A673 (cell line): Measurements from ENCODE around the gene COL8A1. TPM values are rescaled to one million over a fixed set of nuclear protein-coding genes. Genes with fewer than 3 reads are reported as not detected.
A peak's percentile ranks its signal among the peaks of the same experiment; 100 is the strongest.

Source experiments
- BruUV-seq: library from RNA; stranded (reverse); fragments of 400-500 nt; replicated peaks from 2 replicates; lab custom pipeline; 2021; lab: Mats Ljungman, UMichigan
- CTCF ChIA-PET: fragments of 300-600 bp; sonication (Branson Sonifier 250); formaldehyde crosslinking; loops from one replicate; lab custom pipeline; 2022; ENCODE audit warnings: antibody characterized with exemption; lab: Charles Lee
- POLR2A ChIA-PET: fragments of 300-600 bp; sonication (Branson Sonifier 250); formaldehyde crosslinking; loops from one replicate; lab custom pipeline; 2022; ENCODE audit warnings: antibody characterized with exemption; ENCODE audit not compliant: low non-redundant PET; lab: Charles Lee
- DNase-seq: peaks from one replicate; pipeline ENCODE4 v3.0.0-alpha.2; 2015; ENCODE audit warnings: low spot score
- H3K27ac ChIP-seq: fragments of 200-600 bp; sonication (generic); 2 replicates; pipeline ENCODE4 v1.5.1; 2016; ENCODE audit warnings: mixed run types, low read depth, mild to moderate bottlenecking, mixed read lengths, antibody characterized with exemption, low read length; ENCODE audit not compliant: poor library complexity, severe bottlenecking
- H3K27me3 ChIP-seq: fragments of 200-600 bp; sonication (generic); replicated peaks from 2 replicates; pipeline ENCODE4 v1.6.1; 2017; ENCODE audit warnings: mixed run types, low read depth, mild to moderate bottlenecking, mixed read lengths, antibody characterized with exemption, low read length; ENCODE audit not compliant: insufficient read depth, poor library complexity
- H3K36me3 ChIP-seq: fragments of 200-600 bp; sonication (generic); 2 replicates; pipeline ENCODE4 v1.6.1; 2016; ENCODE audit warnings: mixed run types, mild to moderate bottlenecking, mixed read lengths, antibody characterized with exemption, low read length; ENCODE audit not compliant: insufficient read depth, poor library complexity, severe bottlenecking
- H3K4me1 ChIP-seq: fragments of 200-600 bp; sonication (generic); 2 replicates; pipeline ENCODE4 v1.6.1; 2017; ENCODE audit warnings: mixed run types, mild to moderate bottlenecking, mixed read lengths, antibody characterized with exemption, low read length; ENCODE audit not compliant: insufficient read depth, poor library complexity, severe bottlenecking
- H3K4me3 ChIP-seq: fragments of 200-600 bp; sonication (generic); 2 replicates; pipeline ENCODE4 v1.5.1; 2016; ENCODE audit warnings: low read depth, mixed run types, mild to moderate bottlenecking, mixed read lengths, low read length; ENCODE audit not compliant: poor library complexity, severe bottlenecking
- H3K9me3 ChIP-seq: fragments of 200-600 bp; sonication (generic); 2 replicates; pipeline ENCODE4 v1.6.1; 2016; ENCODE audit warnings: mixed run types, low read depth, mild to moderate bottlenecking, mixed read lengths, antibody characterized with exemption, low read length; ENCODE audit not compliant: poor library complexity, severe bottlenecking
- CTCF ChIP-seq: fragments of 300-800, 200-600 bp; sonication (generic); conservative IDR thresholded peaks from 2 replicates; pipeline ENCODE4 v1.5.1; 2017; ENCODE audit warnings: low read depth, mild to moderate bottlenecking, antibody characterized with exemption, low read length, moderate library complexity, mixed read lengths
- EZH2 ChIP-seq: fragments of 200-600 bp; sonication (generic); IDR thresholded peaks from 2 replicates; pipeline ENCODE4 v1.6.1; 2017; ENCODE audit warnings: borderline replicate concordance, low read depth, mild to moderate bottlenecking, mixed read lengths, antibody characterized with exemption, low read length; ENCODE audit not compliant: poor library complexity, severe bottlenecking
- intact Hi-C: fragments of 100-400 bp; cut with micrococcal nuclease; formaldehyde crosslinking; loops from one replicate; pipeline ENCODE4 v1.10.0; 2022; ENCODE audit not compliant: unreplicated experiment
- total RNA-seq: library from RNA; stranded (reverse); gene quantifications from 2 replicates; pipeline ENCODE4 v1.2.3, GENCODE V29; 2021

COL8A1 gene
- total RNA-seq, 1 experiment from 2014 or later, result 2.5 TPM

DNA sequence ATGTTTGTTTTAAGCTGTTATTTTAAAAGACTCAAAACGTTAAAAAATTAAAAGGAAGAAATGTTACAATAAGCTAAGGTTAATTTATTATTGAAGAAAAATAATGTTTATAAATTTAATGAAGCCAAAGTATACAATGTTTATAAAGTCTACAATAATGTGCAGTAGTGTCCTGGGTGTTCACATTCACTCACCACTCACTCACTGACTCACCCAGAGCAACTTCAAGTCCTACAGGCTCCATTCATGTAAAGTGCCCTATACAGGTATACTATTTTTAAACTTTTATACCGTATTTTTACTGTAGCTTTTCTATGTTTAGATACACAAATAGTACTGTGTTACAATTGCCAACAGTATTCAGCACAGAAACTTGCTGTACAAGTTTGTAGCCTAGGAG, 55.2 kb downstream of the COL8A1 start:
- H3K27ac ChIP-seq, result no peak overlapping the region
- H3K4me1 ChIP-seq, result peaks cover 15% of the 10 kb centered on the region
- intact Hi-C loops, result no loop called here
- H3K9me3 ChIP-seq, result no peaks in the 10 kb centered on the region
- H3K27me3 ChIP-seq, result no peaks in the 10 kb centered on the region
- BruUV-seq, result no TSS peak
- CTCF ChIA-PET, result no interaction called here
- DNase-seq, result no peak
- no peak for TF ChIP-seq CTCF
- no peak for TF ChIP-seq EZH2
- no peak overlapping the region for H3K4me3 ChIP-seq
- no peaks in the 10 kb centered on the region for H3K36me3 ChIP-seq
- POLR2A ChIA-PET, result no interaction called here

GRCh38 chr3:99696497-99696896, 58.1 kb downstream of the COL8A1 start:
- POLR2A ChIA-PET, result no interaction called here
- TF ChIP-seq EZH2 (no peak), CTCF (no peak)
- CTCF ChIA-PET, result no interaction called here
- intact Hi-C loops, result no loop called here
- no peak for DNase-seq
- BruUV-seq, result no TSS peak
- Histone ChIP-seq H3K36me3 (no peaks in the 10 kb centered on the region), H3K27me3 (no peaks in the 10 kb centered on the region), H3K4me1 (peaks cover 5% of the 10 kb centered on the region), H3K9me3 (no peaks in the 10 kb centered on the region), H3K4me3 (no peak overlapping the region), H3K27ac (no peak overlapping the region)

DNA sequence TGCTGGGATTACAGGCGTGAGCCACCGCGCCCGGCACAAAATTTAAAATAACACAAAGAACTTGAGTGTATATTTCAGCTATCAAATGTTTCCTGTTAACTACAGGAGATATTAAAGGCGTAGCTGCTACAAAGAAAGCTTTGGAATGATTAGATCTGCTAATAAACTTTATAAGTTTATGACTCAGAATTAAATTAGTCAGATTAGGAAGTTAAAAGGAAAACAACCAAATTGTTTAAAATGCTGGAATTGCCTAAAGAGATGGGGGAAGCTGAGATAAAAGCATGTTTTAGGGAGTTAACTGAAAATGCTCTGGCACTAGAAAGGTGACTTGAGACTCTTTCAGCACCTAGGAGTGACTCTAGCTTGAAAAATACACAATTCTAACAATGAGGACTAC, 58.9 kb downstream of the COL8A1 start:
- Histone ChIP-seq H3K4me3 (no peak overlapping the region), H3K27ac (no peak overlapping the region), H3K27me3 (no peaks in the 10 kb centered on the region), H3K36me3 (no peaks in the 10 kb centered on the region), H3K9me3 (no peaks in the 10 kb centered on the region), H3K4me1 (peaks cover 5% of the 10 kb centered on the region)
- intact Hi-C loops, result no loop called here
- no TSS peak for BruUV-seq
- POLR2A ChIA-PET, result no interaction called here
- CTCF ChIA-PET, result no interaction called here
- peak; percentile 20 for DNase-seq
- TF ChIP-seq CTCF, result no peak
- TF ChIP-seq EZH2, result no peak
